Hematopoietic multipotent progenitor cell treated with erythropoietin and hydrocortisone succinate and interleukin-3 and kit ligand, for 15 days (in vitro differentiated cells): ENCODE data around the gene TMEM235.

Experiments used
- DNase-seq: peaks from one replicate; pipeline ENCODE4 v3.0.0-alpha.2; 2015; ENCODE audit warnings: low spot score

Gene TMEM235

DNA sequence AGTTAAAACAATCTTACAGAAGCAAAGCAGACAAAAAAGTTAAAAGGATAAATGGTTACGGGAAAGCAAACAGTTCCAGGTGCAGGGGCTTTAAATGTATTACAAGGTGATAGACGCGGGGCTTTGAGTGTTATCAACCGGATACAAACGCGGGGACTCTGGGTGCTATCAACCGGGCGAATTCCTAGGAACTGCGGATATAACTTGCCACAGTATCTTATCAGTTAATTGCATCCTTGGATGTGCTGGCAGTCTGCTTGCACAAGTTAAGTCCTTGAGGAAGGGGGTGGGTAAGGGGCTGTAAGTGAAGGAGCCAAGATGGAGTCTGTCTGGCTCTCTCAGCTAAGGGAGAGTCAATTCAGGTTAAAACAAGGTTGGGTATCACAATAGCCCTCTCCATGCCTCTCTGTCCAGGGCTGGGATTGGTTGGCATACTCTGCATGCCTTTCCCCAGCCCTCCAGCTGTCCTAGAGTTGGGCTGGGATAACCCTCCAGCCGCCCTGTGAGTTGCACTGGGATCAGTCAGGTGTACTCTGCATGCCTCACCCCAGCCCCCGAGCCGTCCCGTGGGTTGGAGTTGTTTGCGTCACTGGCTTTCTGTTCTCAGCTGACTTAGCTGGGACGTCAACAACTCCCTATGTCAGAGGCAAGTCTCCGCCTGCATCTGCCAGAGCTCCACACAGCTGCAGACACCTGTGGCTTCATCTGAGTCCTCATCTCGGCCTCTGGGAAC is 40.9 kb downstream of the TMEM235 start:
- no peak for DNase-seq

DNA sequence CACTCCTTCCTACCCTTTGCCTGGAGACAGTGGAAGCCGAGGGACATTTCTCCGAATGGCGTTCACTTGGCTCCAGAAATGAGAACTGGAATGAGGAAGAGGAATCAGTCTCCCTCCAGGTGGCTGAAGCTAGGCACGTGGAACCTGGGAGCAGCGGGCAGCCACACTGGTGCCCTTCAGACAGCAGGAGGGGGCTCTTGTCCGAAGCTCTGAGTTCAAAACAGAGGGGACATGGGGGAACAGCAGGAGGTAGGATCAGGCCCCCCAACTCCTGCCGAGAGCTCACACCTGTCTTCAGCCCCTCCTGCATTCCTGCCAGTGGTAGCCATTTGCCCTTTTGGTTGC is 41.5 kb downstream of the TMEM235 start:
- no peak for DNase-seq

DNA sequence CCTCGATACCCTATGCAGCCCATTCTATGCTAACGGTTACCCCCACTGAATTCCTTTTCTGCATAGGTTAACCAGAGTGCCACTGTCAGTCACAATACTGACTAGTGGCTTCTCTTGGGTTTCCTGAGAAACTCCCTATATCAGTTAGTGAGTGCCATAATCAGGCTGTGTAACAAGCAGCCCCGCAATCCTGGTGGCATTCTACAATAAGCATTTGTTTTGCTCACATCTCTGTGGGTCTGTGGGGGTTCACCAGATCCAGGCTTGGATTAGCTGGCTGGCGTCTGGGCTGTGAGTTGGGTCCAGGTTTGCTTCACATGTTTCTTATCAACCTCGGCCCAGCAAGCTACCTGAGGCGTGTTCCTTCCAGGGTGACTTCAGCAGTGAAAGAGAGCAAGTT is 42.4 kb downstream of the TMEM235 start:
- DNase-seq: no peak

DNA sequence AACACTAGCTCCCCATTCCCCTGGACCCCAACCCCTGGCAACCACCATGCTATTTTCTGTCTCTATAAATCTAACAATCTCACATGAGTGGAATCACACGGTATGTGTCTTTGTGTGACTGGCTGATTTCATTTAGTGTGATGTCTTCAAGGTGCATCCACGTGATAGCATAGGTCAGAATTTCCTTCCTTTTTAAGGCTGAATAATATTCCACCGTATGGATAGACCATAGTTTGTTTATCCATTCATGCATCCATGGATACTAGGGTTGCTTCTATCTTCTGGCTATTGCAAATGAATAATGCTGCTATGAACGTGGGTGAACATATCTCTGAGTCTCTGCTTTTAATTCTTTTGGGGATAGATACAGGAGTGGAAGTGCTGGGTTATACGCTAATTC is 43.9 kb downstream of the TMEM235 start:
- no peak for DNase-seq

DNA sequence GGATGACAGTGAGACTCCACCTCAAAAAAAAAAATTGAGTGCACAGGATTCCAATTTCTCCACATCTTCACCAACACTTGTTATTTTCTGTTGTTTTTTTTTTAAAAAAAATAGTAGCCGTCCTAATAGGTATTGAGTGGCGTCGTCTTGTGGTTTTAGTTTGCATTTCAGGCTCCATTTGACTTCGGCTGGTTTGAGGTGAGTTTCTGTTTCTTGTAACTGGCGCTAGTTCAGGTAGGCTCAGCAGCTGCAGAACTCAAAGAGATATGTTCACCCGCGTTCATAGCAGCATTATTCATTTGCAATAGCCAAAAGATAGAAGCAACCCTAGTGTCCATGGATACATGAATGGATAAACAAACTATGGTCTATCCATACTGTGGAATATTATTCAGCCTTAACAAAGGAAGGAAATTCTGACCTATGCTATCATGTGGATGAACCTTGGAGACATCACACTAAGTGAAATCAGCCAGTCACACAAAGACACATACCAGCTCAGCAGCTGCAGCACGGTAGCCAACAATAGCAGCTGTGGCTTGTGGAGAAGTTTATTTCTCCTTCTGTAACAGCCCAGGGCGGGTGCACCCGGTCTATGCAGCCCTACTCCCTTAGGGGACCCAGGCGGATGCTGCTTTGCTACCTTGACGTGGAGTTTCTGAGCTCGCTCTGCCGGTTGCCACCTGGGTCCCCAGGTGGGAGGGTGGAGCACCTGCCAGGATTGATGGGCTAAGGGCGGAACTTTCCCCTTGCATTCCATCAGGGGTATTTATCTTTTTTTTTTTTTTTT is 44.9 kb downstream of the TMEM235 start:
- no peak for DNase-seq

DNA sequence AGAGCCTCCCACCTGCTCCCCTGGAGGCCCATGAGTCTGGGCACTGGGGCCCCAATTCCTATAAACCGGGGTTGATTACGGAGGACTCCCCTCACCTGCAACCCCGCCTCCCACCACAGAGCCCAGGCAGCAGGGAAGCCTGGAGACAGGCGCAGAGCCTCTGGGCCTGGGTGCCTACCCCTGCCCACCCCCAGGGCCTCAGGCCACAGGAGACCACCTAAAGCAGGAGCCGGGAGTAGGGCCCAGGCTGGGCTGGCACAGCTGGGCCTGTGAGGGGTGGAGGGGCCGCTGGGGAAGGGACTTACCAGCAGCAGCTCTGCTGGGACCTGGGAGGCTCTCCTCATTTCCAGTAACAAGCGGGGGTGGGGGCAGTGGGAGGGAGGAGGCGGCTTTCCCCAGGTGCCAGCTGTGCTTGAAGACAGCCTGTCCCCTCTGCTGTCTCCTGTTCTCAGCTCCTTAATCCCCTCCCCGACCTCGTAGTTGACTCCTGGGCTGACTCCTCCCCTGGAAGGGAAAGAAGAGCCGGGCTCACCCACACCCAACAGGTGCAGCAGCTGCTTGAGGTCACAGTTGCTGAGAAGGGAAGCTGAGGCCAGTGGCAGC is 46.8 kb downstream of the TMEM235 start:
- no peak for DNase-seq

DNA sequence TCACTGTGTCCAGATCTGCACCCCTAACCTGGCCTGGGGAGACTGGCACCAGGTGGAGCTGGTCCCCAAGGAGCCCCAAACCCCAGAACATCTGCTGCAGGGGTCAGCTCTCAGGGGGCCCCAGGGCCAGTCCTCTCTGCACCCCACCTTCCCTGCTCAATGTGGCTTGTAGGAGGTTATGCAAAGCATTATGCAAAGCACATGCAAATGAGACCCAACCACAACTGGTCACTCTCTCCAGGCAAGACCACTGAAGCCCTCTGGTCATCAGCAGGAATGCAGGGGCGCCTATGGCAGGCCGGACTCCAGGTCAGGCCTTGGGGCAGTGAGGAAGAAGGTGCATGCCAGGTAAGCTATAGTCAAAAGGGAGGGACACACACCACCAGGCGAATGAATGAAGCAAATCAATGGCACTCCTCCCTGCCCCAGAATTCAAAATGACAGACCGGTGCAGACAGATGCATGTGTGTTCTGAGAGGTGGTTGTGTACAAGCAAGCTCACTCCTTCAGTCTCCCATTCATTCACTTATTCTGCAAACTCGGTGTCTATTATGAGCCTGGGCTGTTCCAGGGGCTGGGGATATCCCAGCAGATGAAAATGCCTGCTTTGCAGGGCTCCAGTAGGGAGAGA is 48.0 kb downstream of the TMEM235 start:
- DNase-seq: no peak

DNA sequence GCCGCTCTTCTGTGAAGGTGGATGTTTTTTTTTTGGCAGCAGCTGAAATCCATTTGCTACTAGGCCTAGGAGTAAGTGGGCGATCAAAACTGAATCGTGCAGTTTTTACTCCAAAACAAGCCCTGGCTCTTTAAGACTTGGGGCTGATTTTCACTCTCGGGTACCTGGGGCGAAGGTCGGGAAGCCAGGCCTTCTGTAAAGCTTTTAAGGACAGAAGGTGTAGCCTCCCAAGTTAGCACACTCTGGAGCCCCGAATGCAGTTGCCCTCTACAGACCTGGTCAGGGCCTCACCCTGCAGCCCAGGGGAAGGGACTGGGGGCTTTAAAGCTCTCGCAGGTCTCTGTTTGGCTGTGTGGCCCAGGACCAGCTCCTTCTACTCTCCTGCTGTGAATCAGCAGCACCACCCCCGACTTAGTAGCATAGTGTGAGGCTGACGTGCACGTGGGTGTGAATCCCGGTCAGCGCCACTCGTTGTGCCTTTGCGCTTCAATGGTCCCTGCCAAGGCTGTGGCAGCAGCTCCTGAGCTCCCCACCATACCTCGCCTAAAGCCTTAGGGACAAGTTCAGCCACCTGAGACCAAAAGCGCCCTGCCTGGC is 49.9 kb downstream of the TMEM235 start:
- no peak for DNase-seq

DNA sequence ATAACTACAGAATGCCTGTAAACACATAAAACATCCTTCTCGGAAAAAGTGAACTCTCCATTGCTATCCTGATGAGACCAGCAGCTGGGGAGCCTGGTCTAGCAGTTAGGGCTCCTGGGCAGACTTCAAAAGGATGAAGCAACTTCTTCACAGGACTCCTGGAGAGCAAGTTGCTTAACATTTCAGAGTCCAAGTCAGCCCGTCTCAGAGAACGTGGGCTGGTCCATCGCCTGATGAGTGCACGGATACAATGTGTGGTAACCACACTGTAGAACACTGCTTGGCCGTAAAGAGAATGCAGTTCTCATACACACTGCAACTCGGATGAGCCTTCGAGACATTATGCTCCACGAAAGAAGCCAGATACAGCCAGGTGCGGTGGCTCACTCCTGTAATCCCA is 52.7 kb downstream of the TMEM235 start:
- DNase-seq: no peak

DNA sequence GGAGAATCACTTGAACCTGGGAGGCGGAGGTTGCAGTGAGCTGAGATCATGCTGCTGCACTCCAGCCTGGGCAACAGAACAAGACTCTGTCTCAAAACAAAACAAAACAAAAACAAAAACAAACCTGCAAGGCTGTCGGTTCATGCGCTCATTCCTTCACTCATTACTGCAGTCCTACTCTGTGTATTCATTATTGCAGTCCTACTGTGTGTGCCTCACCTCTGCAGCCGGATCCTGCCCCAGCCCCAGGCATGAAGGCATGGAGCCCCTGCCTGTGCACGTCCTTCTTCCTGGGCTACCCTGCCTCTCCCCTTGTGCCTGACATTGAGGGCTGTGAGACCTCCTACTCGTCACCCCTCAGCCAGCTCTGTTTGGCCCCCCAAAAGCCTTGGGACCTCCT is 57.6 kb downstream of the TMEM235 start:
- no peak for DNase-seq

DNA sequence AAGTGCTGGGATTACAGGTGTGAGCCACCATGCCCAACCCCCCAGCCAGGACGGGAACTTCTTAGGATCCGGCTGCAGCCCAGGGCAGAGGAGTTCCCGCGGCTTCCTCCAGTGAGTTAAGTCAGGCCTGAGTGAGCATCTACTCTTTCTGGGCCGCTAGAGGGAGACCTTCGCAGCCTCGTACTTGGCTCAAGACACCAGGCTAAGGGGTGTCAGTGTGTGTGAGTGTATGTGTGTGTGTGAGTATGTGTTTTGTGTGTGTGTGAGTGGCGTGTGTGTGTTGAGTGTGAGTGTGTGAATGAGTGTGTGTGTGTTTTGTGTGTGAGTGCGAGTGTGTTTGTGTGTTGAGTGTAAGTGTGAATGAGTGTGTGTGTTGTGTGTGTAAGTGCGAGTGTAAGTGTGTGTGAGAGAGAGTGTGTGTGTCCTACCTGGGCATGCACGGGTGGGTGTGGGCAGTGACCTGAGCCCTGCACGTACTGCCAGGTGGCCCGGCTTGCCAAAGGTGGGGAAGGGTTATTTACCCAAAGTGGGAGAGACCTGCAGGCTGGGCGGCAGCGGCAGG is 58.5 kb downstream of the TMEM235 start:
- peak; percentile 76 for DNase-seq
